IPS DF 6.9 (cell line): ENCODE data around the gene DHH.

Source experiments
- DNase-seq: peaks from one replicate; pipeline ENCODE4 v3.0.0-alpha.2; 2013; ENCODE audit warnings: low read depth, low spot score
- H3K27ac ChIP-seq: one replicate; pipeline ENCODE4 v1.5.1; 2013; ENCODE audit warnings: low read length, control low read depth
- H3K27me3 ChIP-seq: 2 replicates; pipeline ENCODE4 v1.6.1; 2013; ENCODE audit warnings: mild to moderate bottlenecking, low read length; ENCODE audit not compliant: control insufficient read depth, insufficient read depth
- H3K36me3 ChIP-seq: 2 replicates; pipeline ENCODE4 v1.6.1; 2013; ENCODE audit warnings: low read length; ENCODE audit not compliant: control insufficient read depth, insufficient read depth
- H3K4me1 ChIP-seq: 2 replicates; pipeline ENCODE4 v1.6.1; 2013; ENCODE audit warnings: low read length; ENCODE audit not compliant: control insufficient read depth, insufficient read depth
- H3K4me3 ChIP-seq: 2 replicates; pipeline ENCODE4 v1.5.1; 2013; ENCODE audit warnings: mild to moderate bottlenecking, low read length
- H3K9me3 ChIP-seq: 2 replicates; pipeline ENCODE4 v1.6.1; 2013; ENCODE audit warnings: low read length, inconsistent platforms; ENCODE audit not compliant: control insufficient read depth, insufficient read depth
- WGBS: extraction: QIAGEN DNeasy Blood & Tissue Kit; methylation state at CpG from one replicate; pipeline ENCODE4 v1.1.7; 2013; ENCODE audit warnings: mixed read lengths, missing lambda C conversion rate; ENCODE audit not compliant: insufficient read length, insufficient coverage; 5-methylcytosine and 5-hydroxymethylcytosine counted together

The DHH gene

DNA sequence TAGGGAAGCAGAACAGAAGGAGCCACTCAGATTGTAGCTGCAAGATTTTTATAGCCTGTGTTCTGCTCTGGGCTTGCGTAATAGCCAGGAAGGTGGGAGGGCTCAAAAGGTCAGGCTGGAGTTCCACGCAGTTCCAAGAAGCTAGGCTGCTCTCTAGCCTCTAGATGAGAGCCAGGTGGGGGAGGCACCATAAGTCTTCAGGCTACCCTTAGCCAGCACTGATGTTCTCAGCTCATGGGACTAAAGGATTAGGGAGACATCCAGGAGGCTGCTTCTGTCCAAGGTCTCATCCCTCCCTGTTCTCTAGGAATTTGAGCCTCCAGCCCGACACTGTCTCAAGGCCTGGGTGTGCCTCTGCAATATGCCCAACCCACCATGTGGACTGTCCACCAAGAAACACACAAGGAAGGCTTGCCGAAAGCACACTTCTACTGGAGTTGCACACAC is 14.4 kb upstream of the DHH start:
- Histone ChIP-seq H3K27me3 (no peaks in the 10 kb centered on the region), H3K36me3 (peaks cover 8% of the 10 kb centered on the region; the same call in 1 of the 2 replicates), H3K4me1 (peaks cover 1% of the 10 kb centered on the region; the same call in 1 of the 2 replicates), H3K4me3 (no peak overlapping the region), H3K27ac (no peak overlapping the region), H3K9me3 (no peaks in the 10 kb centered on the region)
- no peak for DNase-seq
- WGBS = no CpG with 5 or more reads among the region's 4 CpGs

- Histone ChIP-seq H3K9me3 (no peaks in the 10 kb centered on the region), H3K27me3 (no peaks in the 10 kb centered on the region), H3K4me1 (peaks cover 1% of the 10 kb centered on the region; the same call in 1 of the 2 replicates), H3K36me3 (peaks cover 25% of the 10 kb centered on the region), H3K4me3 (no peak overlapping the region), H3K27ac (no peak overlapping the region)
- no CpG with 5 or more reads among the region's 9 CpGs for WGBS
- DNase-seq = no peak
Measured at GRCh38 chr12:49105504-49106084, 11.0 kb upstream of the DHH start.

- no peak for DNase-seq
- Histone ChIP-seq H3K4me3 (no peak overlapping the region), H3K27me3 (no peaks in the 10 kb centered on the region), H3K27ac (no peak overlapping the region), H3K9me3 (no peaks in the 10 kb centered on the region), H3K36me3 (peaks cover 25% of the 10 kb centered on the region), H3K4me1 (peaks cover 1% of the 10 kb centered on the region; the same call in 1 of the 2 replicates)
- no CpG with 5 or more reads among the region's 3 CpGs for WGBS
Measured at GRCh38 chr12:49104822-49105221, 10.2 kb upstream of the DHH start.

DNA sequence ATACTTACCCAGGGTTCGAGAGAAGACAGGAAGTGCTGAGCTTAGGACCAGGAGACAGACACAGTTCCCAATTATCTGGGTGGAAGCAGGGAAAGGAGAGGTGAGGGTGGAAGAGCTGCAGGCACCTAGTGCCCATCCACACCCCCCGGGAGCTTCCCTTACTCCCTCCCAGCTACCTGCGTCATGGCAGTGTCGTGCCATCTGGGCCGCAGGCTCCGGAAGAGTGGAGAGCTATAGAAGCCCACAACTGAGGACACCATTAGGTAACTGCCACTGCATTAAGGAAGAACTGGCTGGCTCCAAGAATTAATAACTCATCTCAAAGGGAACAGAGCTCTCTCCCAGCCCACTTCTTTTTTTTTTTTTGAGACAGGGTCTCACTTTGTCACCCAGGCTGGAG is 5.8 kb upstream of the DHH start:
- Histone ChIP-seq H3K9me3 (no peaks in the 10 kb centered on the region), H3K27me3 (no peaks in the 10 kb centered on the region), H3K27ac (no peak overlapping the region), H3K36me3 (peaks cover 30% of the 10 kb centered on the region), H3K4me1 (no peaks in the 10 kb centered on the region), H3K4me3 (no peak overlapping the region)
- no CpG with 5 or more reads among the region's 6 CpGs for WGBS
- no peak for DNase-seq

GRCh38 chr12:49098703-49099102 is 4.1 kb upstream of the DHH start:
- H3K27me3 ChIP-seq = peaks cover 9% of the 10 kb centered on the region
- H3K36me3 ChIP-seq = peaks cover 20% of the 10 kb centered on the region
- WGBS = 100% methylated on average over 1 of the region's 2 CpGs

GRCh38 chr12:49098035-49098451 is 3.4 kb upstream of the DHH start:
- peaks cover 15% of the 10 kb centered on the region for H3K27me3 ChIP-seq
- peaks cover 20% of the 10 kb centered on the region for H3K36me3 ChIP-seq
- H3K4me3 ChIP-seq = no peak overlapping the region
- no CpG with 5 or more reads among the region's 4 CpGs for WGBS
- H3K27ac ChIP-seq = no peak overlapping the region
- DNase-seq = no peak
- no peaks in the 10 kb centered on the region for H3K9me3 ChIP-seq
- no peaks in the 10 kb centered on the region; the same call in 1 of the 2 replicates for H3K4me1 ChIP-seq

More at GRCh38 chr12:49098703-49099102, 4.1 kb upstream of the DHH start:
- Histone ChIP-seq H3K4me3 (no peak overlapping the region), H3K9me3 (no peaks in the 10 kb centered on the region), H3K4me1 (no peaks in the 10 kb centered on the region; the same call in 1 of the 2 replicates), H3K27ac (no peak overlapping the region)
- no peak for DNase-seq

- Histone ChIP-seq H3K9me3 (no peaks in the 10 kb centered on the region), H3K4me1 (peaks cover 2% of the 10 kb centered on the region; the same call in 1 of the 2 replicates), H3K27ac (no peak overlapping the region), H3K4me3 (no peak overlapping the region), H3K27me3 (peaks cover 22% of the 10 kb centered on the region), H3K36me3 (peaks cover 18% of the 10 kb centered on the region)
- no CpG with 5 or more reads among the region's 3 CpGs for WGBS
- no peak for DNase-seq
Measured at GRCh38 chr12:49097381-49097780, 2.8 kb upstream of the DHH start.

DNA sequence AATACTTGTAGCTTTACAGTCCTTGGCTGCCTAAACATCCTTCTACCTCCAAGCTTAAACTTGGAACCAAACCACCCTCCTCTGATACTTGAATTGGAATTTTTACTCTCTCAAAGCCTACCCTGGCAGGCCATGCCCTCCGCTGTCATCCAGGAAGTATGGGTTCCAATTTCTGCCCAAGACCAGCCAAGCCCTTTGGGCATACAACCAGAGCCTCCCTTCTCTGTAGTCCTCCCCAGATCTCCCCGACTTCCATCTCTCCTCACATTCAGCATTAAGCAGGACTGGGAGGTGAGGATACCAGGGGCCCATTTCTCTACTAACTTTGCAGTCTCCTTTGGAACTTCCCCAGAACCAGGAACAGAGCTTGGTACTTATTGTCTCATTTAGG is 369 bp upstream of the DHH start:
- Histone ChIP-seq H3K36me3 (peaks cover 5% of the 10 kb centered on the region; the same call in 1 of the 2 replicates), H3K27me3 (peaks cover 46% of the 10 kb centered on the region), H3K4me1 (peaks cover 8% of the 10 kb centered on the region), H3K4me3 (no peak overlapping the region), H3K9me3 (no peaks in the 10 kb centered on the region), H3K27ac (no peak overlapping the region)
- no CpG with 5 or more reads among the region's 2 CpGs for WGBS
- no peak for DNase-seq

- no CpG with 5 or more reads among the region's 9 CpGs for WGBS
- Histone ChIP-seq H3K27me3 (peaks cover 58% of the 10 kb centered on the region), H3K4me3 (no peak overlapping the region), H3K4me1 (peaks cover 11% of the 10 kb centered on the region), H3K9me3 (no peaks in the 10 kb centered on the region), H3K27ac (no peak overlapping the region), H3K36me3 (peaks cover 5% of the 10 kb centered on the region; the same call in 1 of the 2 replicates)
- DNase-seq = no peak
Measured at GRCh38 chr12:49093792-49094159, 825 bp downstream of the DHH start.

DNA sequence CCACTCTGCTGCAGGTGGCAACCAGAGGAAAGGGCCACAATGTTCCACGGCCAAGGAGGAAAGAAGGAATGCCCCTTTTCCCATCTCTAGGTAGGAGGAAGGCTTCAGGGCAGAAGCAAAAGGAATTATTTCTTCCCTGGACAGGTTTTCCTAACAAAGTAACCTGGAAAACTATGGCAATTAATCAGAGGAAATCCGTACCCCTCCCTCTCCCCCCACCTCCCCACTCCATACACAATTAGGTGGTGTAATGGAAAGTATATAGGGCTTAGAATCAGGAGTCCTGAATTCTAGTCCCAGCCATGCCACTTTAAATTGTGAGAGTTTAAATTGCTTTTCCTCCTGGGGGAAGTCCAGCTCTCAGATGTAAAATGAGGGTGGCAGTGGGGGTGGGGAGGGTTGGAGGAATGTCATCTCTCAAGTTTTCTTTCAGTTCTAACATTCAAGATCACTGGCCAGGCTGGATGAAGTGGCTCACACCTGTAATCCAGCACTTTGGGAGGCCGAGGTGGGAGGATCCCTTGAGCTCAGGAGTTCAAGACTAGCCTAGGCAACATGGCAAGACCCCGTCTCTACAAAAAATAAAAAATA is 1.7 kb downstream of the DHH start:
- Histone ChIP-seq H3K27ac (no peak overlapping the region), H3K27me3 (peaks cover 64% of the 10 kb centered on the region), H3K9me3 (no peaks in the 10 kb centered on the region), H3K4me3 (no peak overlapping the region), H3K4me1 (peaks cover 11% of the 10 kb centered on the region), H3K36me3 (peaks cover 5% of the 10 kb centered on the region; the same call in 1 of the 2 replicates)
- no peak for DNase-seq
- no CpG with 5 or more reads among the region's 4 CpGs for WGBS
